NCI-H1694 (cell line): ENCODE results near the gene ATAD1.
"Not testable (repeated sequence)": the region's sequence is repeated elsewhere in the genome, so short reads cannot be mapped to it uniquely, and the experiment has no call there.

Experiments used
- DNase-seq: peaks from one replicate; lab custom pipeline; 2025; lab: John Stamatoyannopoulos, UW

The ATAD1 gene

GRCh38 chr10:87846023-87846422, 28.0 kb upstream of the ATAD1 start:
- DNase-seq, result no peak

GRCh38 chr10:87845624-87845998, 27.6 kb upstream of the ATAD1 start:
- DNase-seq, result no peak

GRCh38 chr10:87844837-87845623, 27.0 kb upstream of the ATAD1 start:
- no peak for DNase-seq

GRCh38 chr10:87843714-87844113, 25.7 kb upstream of the ATAD1 start:
- no peak for DNase-seq

- DNase-seq, result no peak
Observed at GRCh38 chr10:87842776-87843497, 24.9 kb upstream of the ATAD1 start.

GRCh38 chr10:87842220-87842641, 24.2 kb upstream of the ATAD1 start:
- DNase-seq, result no peak

GRCh38 chr10:87841186-87841585, 23.2 kb upstream of the ATAD1 start:
- no peak for DNase-seq

- DNase-seq, result no peak
Observed at GRCh38 chr10:87838650-87839049, 20.6 kb upstream of the ATAD1 start.

- no peak for DNase-seq
Observed at GRCh38 chr10:87837445-87837844, 19.4 kb upstream of the ATAD1 start.

- DNase-seq, result no peak
Observed at GRCh38 chr10:87836098-87836497, 18.1 kb upstream of the ATAD1 start.

GRCh38 chr10:87829986-87830729, 12.1 kb upstream of the ATAD1 start:
- DNase-seq, result no peak

GRCh38 chr10:87829051-87829450, 11.0 kb upstream of the ATAD1 start:
- not testable (repeated sequence) for DNase-seq

- no peak for DNase-seq
Observed at GRCh38 chr10:87827681-87828080, 9.7 kb upstream of the ATAD1 start.

- DNase-seq, result no peak
Observed at GRCh38 chr10:87826653-87827052, 8.6 kb upstream of the ATAD1 start.

- DNase-seq, result no peak
Observed at GRCh38 chr10:87819289-87819585, 1.2 kb upstream of the ATAD1 start.

GRCh38 chr10:87818505-87819288, 671 bp upstream of the ATAD1 start:
- no peak for DNase-seq

GRCh38 chr10:87816898-87817608, 973 bp downstream of the ATAD1 start:
- no peak for DNase-seq

GRCh38 chr10:87816163-87816897, 1.7 kb downstream of the ATAD1 start:
- no peak for DNase-seq

- no peak for DNase-seq
Observed at GRCh38 chr10:87804939-87805569, 13.0 kb downstream of the ATAD1 start.

- no peak for DNase-seq
Observed at GRCh38 chr10:87803831-87804230, 14.2 kb downstream of the ATAD1 start.
